SK-N-SH (cell line): Measurements from ENCODE around the gene MXI1. TPM values are rescaled to one million over a fixed set of nuclear protein-coding genes. Genes with fewer than 3 reads are reported as not detected.

ENCODE experiments used
- CTCF ChIA-PET: fragments of 300-600, 350-600 bp; formaldehyde crosslinking; extraction: SDS; loops from one replicate; lab custom pipeline; 2021; lab: Yijun Ruan, JAX
- POLR2A ChIA-PET: fragments of 350-600 bp; sonication (Branson Sonifier 250); formaldehyde crosslinking; extraction: SDS; loops from one replicate; lab custom pipeline; 2020; ENCODE audit warnings: antibody characterized with exemption, inconsistent platforms; lab: Yijun Ruan, JAX
- DNase-seq: peaks from one replicate; pipeline ENCODE4 v3.0.0; 2012
- H2AFZ ChIP-seq: fragments of 200-600 bp; sonication (generic); 2 replicates; pipeline ENCODE4 v1.8.1; 2016; ENCODE audit warnings: antibody characterized with exemption, mild to moderate bottlenecking, low read depth
- H3F3A ChIP-seq: fragments of 200-600 bp; sonication (generic); replicated peaks from 2 replicates; pipeline ENCODE3; 2016; ENCODE audit warnings: antibody characterized with exemption, mild to moderate bottlenecking; ENCODE audit not compliant: insufficient read depth
- H3K27ac ChIP-seq, 2 experiments: fragments of 200-500 bp in 1 of 2; fragments of 200-600 bp in 1 of 2; sonication (Bioruptor generic) in 1 of 2; sonication (generic), shearing (Covaris generic) in 1 of 2; 2 replicates each; pipeline versions ENCODE4 v1.5.1 to v1.6.1; 2014 to 2016; ENCODE audit warnings: low read depth in 2 of 2, inconsistent platforms in 1 of 2, low read length in 1 of 2, mild to moderate bottlenecking in 1 of 2, mixed read lengths in 1 of 2
- H3K27me3 ChIP-seq: fragments of 200-600 bp; sonication (generic), shearing (Covaris generic); 2 replicates; pipeline ENCODE4 v1.6.1; 2016; ENCODE audit warnings: mixed run types; ENCODE audit not compliant: insufficient read depth
- H3K36me3 ChIP-seq, 2 experiments: fragments of 200-500 bp in 1 of 2; fragments of 200-600 bp in 1 of 2; sonication (Bioruptor generic) in 1 of 2; sonication (generic) in 1 of 2; replicated peaks in 1 of 2; 2 replicates each; pipeline versions ENCODE3 to v1.5.1; 2014 to 2016; ENCODE audit warnings: low read length in 1 of 2, mild to moderate bottlenecking in 1 of 2; ENCODE audit not compliant: insufficient read depth in 2 of 2, control insufficient read depth in 1 of 2
- H3K4me1 ChIP-seq, 2 experiments: fragments of 200-500 bp in 1 of 2; fragments of 200-600 bp in 1 of 2; sonication (Bioruptor generic) in 1 of 2; sonication (generic), shearing (Covaris generic) in 1 of 2; 2 replicates each; pipeline versions ENCODE4 v1.5.1 to v1.6.1; 2014 to 2016; ENCODE audit warnings: low read depth in 1 of 2, low read length in 1 of 2, mixed run types in 1 of 2; ENCODE audit not compliant: insufficient read depth in 2 of 2, control insufficient read depth in 1 of 2
- H3K4me2 ChIP-seq: fragments of 200-600 bp; sonication (generic), shearing (Covaris generic); 2 replicates; pipeline ENCODE4 v1.6.1; 2017; ENCODE audit warnings: mixed run types
- H3K4me3 ChIP-seq, 2 experiments: fragments of 200-500 bp in 1 of 2; fragments of 200-600 bp in 1 of 2; sonication (Bioruptor generic) in 1 of 2; sonication (generic), shearing (Covaris generic) in 1 of 2; 2 replicates each; pipeline versions ENCODE4 v1.5.1 to v1.8.1; 2014 to 2016; ENCODE audit warnings: low read depth in 2 of 2, inconsistent platforms in 1 of 2, low read length in 1 of 2, mild to moderate bottlenecking in 1 of 2, mixed read lengths in 1 of 2, moderate library complexity in 1 of 2
- H3K79me2 ChIP-seq: fragments of 200-600 bp; sonication (generic); 2 replicates; pipeline ENCODE4 v1.8.1; 2017; ENCODE audit warnings: mild to moderate bottlenecking; ENCODE audit not compliant: insufficient read depth
- H3K9ac ChIP-seq: fragments of 200-600 bp; sonication (generic); 2 replicates; pipeline ENCODE4 v1.6.1; 2017; ENCODE audit warnings: mixed run types
- H3K9me2 ChIP-seq: fragments of 200-600 bp; sonication (generic); 2 replicates; pipeline ENCODE4 v1.6.1; 2017; ENCODE audit warnings: mixed run types
- H3K9me3 ChIP-seq: fragments of 200-600 bp; sonication (generic); 2 replicates; pipeline ENCODE4 v1.6.1; 2017; ENCODE audit warnings: mixed run types, mild to moderate bottlenecking, moderate library complexity
- H4K20me1 ChIP-seq: fragments of 200-600 bp; sonication (generic); 2 replicates; pipeline ENCODE4 v1.6.1; 2017; ENCODE audit warnings: mild to moderate bottlenecking, mixed run types; ENCODE audit not compliant: insufficient read depth
- CHD2 ChIP-seq: fragments of 150-350 bp; IDR thresholded peaks from 2 replicates; pipeline ENCODE4 v1.6.1; 2018; ENCODE audit warnings: low read length; ENCODE audit not compliant: partially characterized antibody
- ELF1 ChIP-seq: IDR thresholded peaks from 2 replicates; pipeline ENCODE4 v1.4.0; 2012
- EP300 ChIP-seq, 2 experiments: IDR thresholded peaks; 2 replicates each; pipeline versions ENCODE4 v1.4.0 to v1.6.1; 2012; ENCODE audit warnings: borderline replicate concordance in 1 of 2, low read depth in 1 of 2, low read length in 1 of 2
- FOSL2 ChIP-seq: IDR thresholded peaks from 2 replicates; pipeline ENCODE4 v1.4.0; 2012; ENCODE audit warnings: low read depth, mild to moderate bottlenecking, moderate library complexity, borderline replicate concordance
- FOXM1 ChIP-seq: IDR thresholded peaks from 2 replicates; pipeline ENCODE4 v1.4.0; 2012; ENCODE audit warnings: low read depth, mild to moderate bottlenecking
- GATA2 ChIP-seq: sonication (generic); formaldehyde crosslinking; IDR thresholded peaks from 2 replicates; pipeline ENCODE4 v1.5.0; 2020; ENCODE audit warnings: mild to moderate bottlenecking, missing genetic modification reagents
- JUND ChIP-seq: IDR thresholded peaks from 2 replicates; pipeline ENCODE4 v1.4.0; 2012
- MAX ChIP-seq: IDR thresholded peaks from 2 replicates; pipeline ENCODE4 v1.4.0; 2012; ENCODE audit warnings: low read depth
- MXI1 ChIP-seq: IDR thresholded peaks from 2 replicates; pipeline ENCODE4 v1.6.1; 2012; ENCODE audit warnings: mild to moderate bottlenecking, low read depth, low read length, improper control_type of control experiment
- NFIC ChIP-seq: IDR thresholded peaks from 2 replicates; pipeline ENCODE4 v1.4.0; 2012; ENCODE audit warnings: borderline replicate concordance
- PBX3 ChIP-seq: IDR thresholded peaks from 2 replicates; pipeline ENCODE4; 2012
- POLR2AphosphoS5 ChIP-seq: IDR thresholded peaks from 2 replicates; pipeline ENCODE4 v1.6.1; 2012; ENCODE audit warnings: low read depth, low read length
- RAD21 ChIP-seq: IDR thresholded peaks from 2 replicates; pipeline ENCODE4 v1.6.1; 2012; ENCODE audit warnings: mild to moderate bottlenecking, low read length
- REST ChIP-seq: IDR thresholded peaks from 2 replicates; pipeline ENCODE4 v1.6.1; 2012; ENCODE audit warnings: mild to moderate bottlenecking, low read depth, low read length, moderate library complexity
- RFX5 ChIP-seq: IDR thresholded peaks from 2 replicates; pipeline ENCODE4 v1.6.1; 2012; ENCODE audit warnings: mild to moderate bottlenecking, improper control_type of control experiment, low read length
- RXRA ChIP-seq: IDR thresholded peaks from 2 replicates; pipeline ENCODE4 v1.4.0; 2012; ENCODE audit warnings: low read depth, mild to moderate bottlenecking, borderline replicate concordance
- SIN3A ChIP-seq: IDR thresholded peaks from 2 replicates; pipeline ENCODE4 v1.6.1; 2012; ENCODE audit warnings: low read depth, mild to moderate bottlenecking, low read length, moderate library complexity, borderline replicate concordance
- TCF12 ChIP-seq: IDR thresholded peaks from 2 replicates; pipeline ENCODE4 v1.4.0; 2012
- TEAD4 ChIP-seq: IDR thresholded peaks from 2 replicates; pipeline ENCODE4 v1.4.0; 2012; ENCODE audit warnings: mild to moderate bottlenecking, borderline replicate concordance; ENCODE audit not compliant: insufficient read depth
- YY1 ChIP-seq: IDR thresholded peaks from 2 replicates; pipeline ENCODE4 v1.4.0; 2012; ENCODE audit warnings: low read depth, mild to moderate bottlenecking
- WGBS: methylation state at CpG from one replicate; pipeline ENCODE4 v1.1.6; 2017; ENCODE audit warnings: low lambda C conversion rate; 5-methylcytosine and 5-hydroxymethylcytosine counted together
- polyA plus RNA-seq, 3 experiments: library from polyadenylated mRNA; depleted of rRNA; stranded (reverse); fragments of >200 nt; gene quantifications; 2 replicates each; pipeline ENCODE4 v1.2.3, GENCODE V29; 2012
- TF ChIP-seq, protein P1 (sequence below): fragments of 150-350 bp; IDR thresholded peaks from 2 replicates; pipeline ENCODE4 v1.6.1; 2016; ENCODE audit warnings: mild to moderate bottlenecking, low read depth, low read length

The MXI1 gene
- polyA plus RNA-seq, 1 of the 3 experiments (the other 2 are of a cell fraction) = 13.8 TPM

DNA sequence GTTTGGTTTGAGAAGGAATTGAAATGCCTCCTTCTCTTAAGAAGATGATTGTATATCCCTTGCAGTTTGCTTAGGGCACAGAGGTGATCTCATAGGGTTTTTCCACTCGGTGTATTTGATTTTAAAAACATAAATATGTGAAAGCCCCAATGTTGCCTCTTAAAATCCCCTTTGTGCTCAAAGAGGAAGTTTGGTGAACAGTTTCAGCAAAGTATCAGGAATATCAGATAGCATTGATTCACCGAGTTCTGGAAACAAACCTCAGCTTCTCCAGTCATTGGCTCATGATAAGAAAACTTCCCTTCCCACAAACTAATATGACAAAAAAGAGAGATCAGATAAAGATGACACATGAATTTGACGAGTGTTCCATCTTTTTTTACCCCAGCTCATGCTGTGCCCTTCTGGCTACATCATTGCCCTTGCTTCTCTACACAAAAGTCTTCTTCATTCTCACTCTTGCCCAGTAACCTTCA lies 117.4 kb downstream of the MXI1 start:
- no peaks in the 10 kb centered on the region for H3K9me3 ChIP-seq
- H3K27me3 ChIP-seq = no peaks in the 10 kb centered on the region
- no peaks in the 10 kb centered on the region for H3K36me3 ChIP-seq
- H3F3A ChIP-seq = peaks cover 48% of the 10 kb centered on the region
- H3K4me2 ChIP-seq = peak overlapping the region; percentile 44; the same call in 1 of the 2 replicates
- peak overlapping the region in 1 of 2 experiments; percentile 83; a peak in 3 of 4 replicates for H3K27ac ChIP-seq
- ChIA-PET POLR2A (no interaction called here), CTCF (interaction anchor here (1.0 to 1.2 kb wide), 2 partner anchors 18 to 29 kb away, joined by 3 to 4 read pairs; no protein-coding TSS in a partner anchor)
- WGBS = 20% methylated on average over 3 of the region's 3 CpGs
- no peak overlapping the region for H3K4me3 ChIP-seq
- no peaks in the 10 kb centered on the region for H3K9me2 ChIP-seq
- no peak for DNase-seq
- peak overlapping the region; percentile 49; the same call in 1 of the 2 replicates for H2AFZ ChIP-seq
- H3K79me2 ChIP-seq = no peaks in the 10 kb centered on the region
- TF ChIP-seq REST (no peak), FOXM1 (no peak), ELF1 (no peak), POLR2AphosphoS5 (no peak), GATA2 (CRISPR knock-in tag) (no peak), RAD21 (no peak), EP300 (IDR thresholded peaks at IDR 0.05; ENCODE audit: borderline replicate concordance in 1 of 2, low read depth in 1 of 2, low read length in 1 of 2) (no peak)
- peaks cover 0 to 26% of the 10 kb centered on the region in 2 experiments; a peak in 3 of 4 replicates for H3K4me1 ChIP-seq
- H3K9ac ChIP-seq = no peak overlapping the region
- no peaks in the 10 kb centered on the region for H4K20me1 ChIP-seq

DNA sequence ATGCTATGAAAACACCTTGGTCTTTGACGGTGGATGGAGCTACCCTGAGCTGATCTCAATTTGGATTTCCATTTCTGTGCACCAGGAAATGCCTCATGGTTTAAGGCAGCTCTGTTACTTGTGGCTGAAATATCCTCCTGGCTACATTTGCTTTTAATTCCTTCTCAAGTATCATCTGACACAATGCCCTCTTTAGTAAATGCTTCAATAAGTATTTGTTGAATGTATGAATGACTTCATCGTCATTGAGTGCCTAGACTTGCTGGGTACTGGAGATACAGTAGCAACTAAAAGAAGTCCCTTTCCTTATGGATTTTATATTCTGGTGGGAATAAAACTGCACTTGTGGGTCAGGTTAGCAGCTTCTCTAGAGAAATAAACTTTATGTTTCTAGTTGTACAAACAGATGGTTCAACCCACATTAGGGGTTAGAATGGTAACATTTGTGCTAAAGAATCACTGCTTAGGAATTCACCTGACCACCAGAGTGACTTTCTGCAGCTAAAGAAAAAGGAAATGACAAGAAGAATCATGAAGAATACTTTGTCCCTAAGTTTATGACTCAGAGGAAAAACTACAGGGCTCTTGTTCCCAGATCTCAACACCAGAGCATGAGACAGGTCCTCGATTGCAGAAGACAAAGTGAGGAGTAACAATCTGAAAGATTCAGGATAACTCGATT lies 119.1 kb downstream of the MXI1 start:
- no peaks in the 10 kb centered on the region for H3K27me3 ChIP-seq
- H2AFZ ChIP-seq = no peak overlapping the region
- DNase-seq = no peak
- ChIA-PET POLR2A (no interaction called here), CTCF (interaction anchor here (1.2 to 1.4 kb wide), 3 partner anchors 19 to 220 kb away, joined by 3 read pairs; no protein-coding TSS in a partner anchor)
- peaks cover 0 to 26% of the 10 kb centered on the region in 2 experiments; a peak in 3 of 4 replicates for H3K4me1 ChIP-seq
- H3K4me2 ChIP-seq = peak overlapping the region; percentile 44
- H3K9me3 ChIP-seq = peaks cover 7% of the 10 kb centered on the region
- H3F3A ChIP-seq = peaks cover 48% of the 10 kb centered on the region
- WGBS = 10% methylated on average over 4 of the region's 4 CpGs
- peak overlapping the region; percentile 48 for H3K9ac ChIP-seq
- no peaks in the 10 kb centered on the region for H3K36me3 ChIP-seq
- no peaks in the 10 kb centered on the region for H4K20me1 ChIP-seq
- no peaks in the 10 kb centered on the region for H3K79me2 ChIP-seq
- peak overlapping the region; percentile 36 to 83; a peak in 3 of 4 replicates for H3K27ac ChIP-seq
- no peaks in the 10 kb centered on the region for H3K9me2 ChIP-seq
- H3K4me3 ChIP-seq = peak overlapping the region in 1 of 2 experiments; percentile 14; a peak in 1 of 4 replicates
- TF ChIP-seq FOSL2 = peak; percentile 73; the same call in 1 of the 2 replicates
- no peak for TF ChIP-seq MXI1
- no peak for TF ChIP-seq RAD21
- no peak for TF ChIP-seq RFX5
- TF ChIP-seq RXRA = peak; percentile 38; the same call in 1 of the 2 replicates
- TF ChIP-seq JUND = peak; percentile 72
- no peak for TF ChIP-seq YY1
- peak; percentile 58; the same call in 1 of the 2 replicates for TF ChIP-seq POLR2AphosphoS5
- peak; percentile 47 for TF ChIP-seq MAX
- TF ChIP-seq EP300 (IDR thresholded peaks at IDR 0.05; ENCODE audit: borderline replicate concordance in 1 of 2, low read depth in 1 of 2, low read length in 1 of 2) = peak in 1 of 2 experiments; percentile 84; a peak in 1 of 4 replicates
- no peak for TF ChIP-seq SIN3A
- peak; percentile 79 for TF ChIP-seq PBX3
- TF ChIP-seq NFIC = peak; percentile 48; the same call in 1 of the 2 replicates
- TF ChIP-seq, protein P1, sequence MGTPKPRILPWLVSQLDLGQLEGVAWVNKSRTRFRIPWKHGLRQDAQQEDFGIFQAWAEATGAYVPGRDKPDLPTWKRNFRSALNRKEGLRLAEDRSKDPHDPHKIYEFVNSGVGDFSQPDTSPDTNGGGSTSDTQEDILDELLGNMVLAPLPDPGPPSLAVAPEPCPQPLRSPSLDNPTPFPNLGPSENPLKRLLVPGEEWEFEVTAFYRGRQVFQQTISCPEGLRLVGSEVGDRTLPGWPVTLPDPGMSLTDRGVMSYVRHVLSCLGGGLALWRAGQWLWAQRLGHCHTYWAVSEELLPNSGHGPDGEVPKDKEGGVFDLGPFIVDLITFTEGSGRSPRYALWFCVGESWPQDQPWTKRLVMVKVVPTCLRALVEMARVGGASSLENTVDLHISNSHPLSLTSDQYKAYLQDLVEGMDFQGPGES = no peak
- TF ChIP-seq TCF12 = peak; percentile 78
- peak; percentile 78; the same call in 1 of the 2 replicates for TF ChIP-seq TEAD4
- no peak for TF ChIP-seq CHD2
- no peak for TF ChIP-seq GATA2 (CRISPR knock-in tag)
